ENCODE results near the gene ERC2. TPM values are rescaled to one million over a fixed set of nuclear protein-coding genes. Genes with fewer than 3 reads are reported as not detected.
A peak's percentile ranks its signal among the peaks of the same experiment; 100 is the strongest.

Gene ERC2
- total and polyA plus RNA-seq, 2 of the 8 experiments (the other 6 are each of a cell fraction or from before 2014, with no cell fraction given): 16.4 to 22.8 TPM

- Histone ChIP-seq H3K79me1 (ENCODE audit: low read depth, low read length) (no peaks in the 10 kb centered on the region), H4K20me1 (replicated peaks in 1 of 2; ENCODE audit: control insufficient read depth in 1 of 2, insufficient read depth in 2 of 2, low read length in 2 of 2) (no peaks in the 10 kb centered on the region)
Observed at GRCh38 chr3:55498520-55498919, 969.7 kb downstream of the ERC2 start.

More at GRCh38 chr3:55498520-55498919, 969.7 kb downstream of the ERC2 start:
- Histone ChIP-seq H3K4me3 (ENCODE audit: extremely low read depth in 1 of 4, insufficient read depth in 2 of 4, low read depth in 3 of 4, low read length in 4 of 4) (no peak overlapping the region), H3K9me3 (ENCODE audit: insufficient read depth in 2 of 2, low read depth in 1 of 2, low read length in 1 of 2) (no peaks in the 10 kb centered on the region), H2BK5ac (ENCODE audit: low read depth, low read length) (no peak overlapping the region), H2BK120ac (replicated peaks; ENCODE audit: low read depth, low read length) (no peak overlapping the region), H4K91ac (replicated peaks; ENCODE audit: insufficient read length, low read length) (no peak overlapping the region), H3K14ac (ENCODE audit: insufficient read length) (no peak overlapping the region), H3K4ac (replicated peaks; ENCODE audit: insufficient read length, low read depth, low read length) (no peak overlapping the region), H3K56ac (replicated peaks; ENCODE audit: insufficient read length, low read depth, low read length) (no peak overlapping the region), H2AFZ (ENCODE audit: low read length) (no peak overlapping the region), H3K27ac (ENCODE audit: low read depth, low read length) (no peak overlapping the region), H3K4me2 (ENCODE audit: insufficient read depth in 1 of 2, low read depth in 2 of 2, low read length in 2 of 2) (no peak overlapping the region), H3K27me3 (replicated peaks in 1 of 4; ENCODE audit: control insufficient read depth in 3 of 4, extremely low read depth in 1 of 4, insufficient read depth in 3 of 4, low read length in 3 of 4) (no peaks in the 10 kb centered on the region; a peak in 1 of 7 replicates), H2BK12ac (ENCODE audit: low read depth, low read length) (no peak overlapping the region), H2BK15ac (ENCODE audit: low read length) (no peak overlapping the region), H3K79me2 (ENCODE audit: control insufficient read depth in 1 of 2, insufficient read depth in 2 of 2, low read length in 2 of 2) (no peaks in the 10 kb centered on the region), H3K18ac (ENCODE audit: extremely low read depth, low read length) (no peak overlapping the region), H4K5ac (ENCODE audit: insufficient read length, low read depth, low read length) (no peak overlapping the region), H3K4me1 (replicated peaks in 1 of 4; ENCODE audit: control insufficient read depth in 3 of 4, insufficient read depth in 4 of 4, low read length in 3 of 4) (no peaks in the 10 kb centered on the region), H2BK20ac (ENCODE audit: low read length) (no peak overlapping the region), H3K9ac (replicated peaks in 1 of 4; ENCODE audit: extremely low read depth in 1 of 4, low read depth in 3 of 4, low read length in 3 of 4) (no peak overlapping the region), H3K23ac (ENCODE audit: insufficient read length) (no peak overlapping the region), H4K8ac (ENCODE audit: extremely low read depth, insufficient read depth, low read length) (no peak overlapping the region), H3K36me3 (ENCODE audit: control insufficient read depth in 2 of 4, insufficient read depth in 4 of 4, low read length in 3 of 4) (no peaks in the 10 kb centered on the region), H3K23me2 (ENCODE audit: low read depth, low read length) (no peaks in the 10 kb centered on the region), H2AK5ac (ENCODE audit: low read depth, low read length) (no peak overlapping the region)
- 87% methylated on average over 4 of the region's 4 CpGs; no CpG with 5 or more reads in 1 of the 2 experiments for WGBS, 2 experiments (ENCODE audit: extremely low coverage in 1 of 2, insufficient coverage in 1 of 2, insufficient read length in 1 of 2, insufficient replicate concordance in 2 of 2, low coverage in 1 of 2, low lambda C conversion rate in 2 of 2, missing lambda C conversion rate in 1 of 2)
- CTCF ChIA-PET (ENCODE audit: partially characterized antibody): no interaction called here
- POLR2A ChIA-PET (ENCODE audit: partially characterized antibody): no interaction called here
- FAIRE-seq: no peak
- no peak for TF ChIP-seq RBBP5 (IDR thresholded peaks at IDR 0.05; ENCODE audit: borderline replicate concordance, low read depth, low read length)
- TF ChIP-seq ATF3 (IDR thresholded peaks at IDR 0.05; ENCODE audit: insufficient read depth, low read depth, low read length): 0 out of 2 replicates have a peak, but pooled peaks have one; percentile 22
- no peak for TF ChIP-seq BCL11A (IDR thresholded peaks at IDR 0.05; ENCODE audit: low read depth in 2 of 2, low read length in 2 of 2)
- no peak for TF ChIP-seq ATF2 (IDR thresholded peaks at IDR 0.05; ENCODE audit: low read length)
- no peak for TF ChIP-seq FOSL1 (IDR thresholded peaks at IDR 0.05; ENCODE audit: insufficient read depth, low read depth, low read length)
- TF ChIP-seq USF2 (IDR thresholded peaks at IDR 0.05; ENCODE audit: low read length): peak; percentile 73; the same call in 1 of the 2 replicates
- TF ChIP-seq POLR2A (IDR thresholded peaks at IDR 0.05; ENCODE audit: control extremely low read depth in 1 of 2, low read depth in 2 of 2, low read length in 2 of 2): no peak
- no peak for DNase-seq (ENCODE audit: low read depth in 1 of 2, low spot score in 2 of 2)

Measured in H1 (cell line).